ENCODE measurements around the gene DNTTIP2. TPM values are rescaled to one million over a fixed set of nuclear protein-coding genes. Genes with fewer than 3 reads are reported as not detected.

DNTTIP2 gene
- total RNA-seq, 1 experiment from 2014 or later = 42.5 TPM

Other genes with a start within 250 kb of the DNTTIP2 start
- 112 TPM in 2 replicates for gene BCAR3, start 197.4 kb downstream of the DNTTIP2 start, total RNA-seq (2014; rRNA removed)
- gene GCLM, start 30.2 kb upstream of the DNTTIP2 start, total RNA-seq (2014; rRNA removed) = 13.0 and 15.6 TPM in 2 replicates
- under 0.01 and 0.06 TPM in 2 replicates for gene ABCA4, start 241.9 kb upstream of the DNTTIP2 start, total RNA-seq (2014; rRNA removed)